Inferior parietal cortex (tissue), 1 donor: ENCODE results near the gene CFAP299.

Source experiments
- DNase-seq: peaks from one replicate; pipeline ENCODE4 v3.0.0-alpha.2; 2016; ENCODE audit errors: extremely low spot score

CFAP299 gene

DNA sequence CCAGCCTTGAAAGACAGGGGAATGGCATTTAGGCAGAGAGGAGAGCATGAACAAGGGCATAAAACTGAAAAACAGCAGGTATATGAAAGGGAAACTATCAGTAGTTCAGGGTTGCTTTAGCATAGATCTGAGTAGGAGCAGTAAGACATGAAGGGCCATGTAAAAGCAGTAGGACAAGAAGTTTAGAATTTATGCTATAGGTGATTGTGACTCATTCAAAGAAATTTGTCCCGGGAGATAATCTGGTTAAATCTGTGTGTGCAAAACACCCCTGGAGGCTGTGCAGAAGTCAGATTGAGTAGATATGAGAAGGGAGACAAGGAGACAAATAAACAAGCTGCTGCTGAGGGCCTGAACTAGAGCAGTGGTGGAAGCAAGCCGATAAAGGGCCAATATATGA is 585.9 kb downstream of the CFAP299 start:
- no peak for DNase-seq

GRCh38 chr4:80922941-80923340 is 587.4 kb downstream of the CFAP299 start:
- no peak for DNase-seq

- no peak for DNase-seq
These were observed 589.8 kb downstream of the CFAP299 start for GRCh38 chr4:80925293-80925692.

- DNase-seq, result no peak
These were observed 590.9 kb downstream of the CFAP299 start for GRCh38 chr4:80926446-80926845.

DNA sequence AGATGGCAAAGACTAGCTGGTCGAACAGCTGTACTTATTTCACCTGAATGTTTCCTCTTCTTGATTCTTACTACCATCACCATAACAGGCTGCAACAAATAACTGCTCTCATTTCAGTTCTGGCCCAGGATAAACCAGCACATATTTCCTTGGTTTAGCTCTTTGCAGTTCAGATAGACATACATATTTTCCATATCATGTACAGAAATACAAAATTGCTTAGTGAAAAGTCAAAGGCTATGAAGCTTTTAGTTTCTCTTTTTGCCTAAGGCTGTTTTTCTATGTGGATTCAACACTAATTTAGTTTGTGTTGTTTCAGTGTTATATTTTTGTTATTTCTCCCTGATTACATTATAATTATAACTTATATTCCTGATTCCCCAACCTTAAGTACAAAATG is 591.4 kb downstream of the CFAP299 start:
- DNase-seq, result no peak

DNA sequence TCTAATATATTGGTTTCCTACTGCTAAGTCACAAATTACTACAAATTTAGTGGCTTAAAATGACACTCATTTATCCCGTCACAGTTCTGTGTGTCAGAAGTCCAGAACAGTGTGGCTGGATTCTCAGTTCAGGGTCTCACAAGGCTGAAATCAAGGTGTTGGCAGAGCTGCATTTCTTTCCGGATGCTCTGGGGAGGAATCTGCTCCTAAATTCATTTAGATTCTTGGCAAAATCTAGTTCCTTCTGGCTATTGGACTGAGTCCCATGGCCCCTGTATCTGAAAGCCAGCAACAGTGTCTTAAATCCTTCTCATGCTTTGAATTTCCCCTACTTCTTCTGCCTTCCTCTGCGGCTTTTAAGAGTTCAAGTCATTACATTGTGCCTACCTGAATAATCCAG is 591.9 kb downstream of the CFAP299 start:
- no peak for DNase-seq

GRCh38 chr4:80931631-80932081 is 596.1 kb downstream of the CFAP299 start:
- DNase-seq, result no peak

DNA sequence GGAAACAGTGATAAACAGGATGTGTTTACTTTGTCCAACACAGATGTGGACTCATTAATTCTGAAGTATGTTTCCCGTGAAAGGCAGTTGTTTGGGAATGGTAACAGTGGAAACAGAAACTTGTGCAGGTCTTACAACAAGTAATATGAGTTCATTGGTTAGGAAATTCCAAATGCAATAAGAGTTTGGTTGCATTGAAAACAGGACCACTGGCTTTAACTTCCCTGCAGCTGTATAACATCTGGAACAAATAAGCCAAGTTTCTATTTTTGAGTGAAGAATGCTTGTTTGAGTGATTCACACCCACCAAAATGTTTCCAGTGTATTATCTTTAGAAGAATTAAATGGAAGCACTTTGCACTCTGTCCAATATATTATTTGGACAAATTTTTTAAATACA is 612.6 kb downstream of the CFAP299 start:
- no peak for DNase-seq

- no peak for DNase-seq
These were observed 613.5 kb downstream of the CFAP299 start for GRCh38 chr4:80948995-80949394.

GRCh38 chr4:80956421-80956820 is 620.9 kb downstream of the CFAP299 start:
- DNase-seq, result no peak

DNA sequence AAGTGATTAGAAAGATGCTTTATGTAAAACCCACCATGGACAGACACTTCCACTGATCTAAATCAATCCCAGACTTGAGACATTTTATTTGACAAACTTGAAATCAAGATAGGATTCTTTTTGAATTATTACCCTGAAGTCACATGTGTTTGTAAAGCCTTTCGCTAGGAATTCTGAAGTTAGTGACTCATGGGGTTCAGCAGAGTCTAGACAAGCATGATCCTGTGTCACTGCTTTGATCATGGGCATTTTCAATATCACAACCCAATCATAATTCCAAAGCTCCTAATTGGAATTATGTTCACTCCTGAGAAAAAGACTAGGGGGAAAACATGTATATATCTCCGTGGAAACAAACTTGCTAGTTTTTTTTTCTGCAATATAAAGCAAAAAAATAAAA is 627.5 kb downstream of the CFAP299 start:
- DNase-seq, result no peak

GRCh38 chr4:80967346-80967745 is 631.8 kb downstream of the CFAP299 start:
- no peak for DNase-seq

GRCh38 chr4:80980239-80980638 is 644.7 kb downstream of the CFAP299 start:
- no peak for DNase-seq

DNA sequence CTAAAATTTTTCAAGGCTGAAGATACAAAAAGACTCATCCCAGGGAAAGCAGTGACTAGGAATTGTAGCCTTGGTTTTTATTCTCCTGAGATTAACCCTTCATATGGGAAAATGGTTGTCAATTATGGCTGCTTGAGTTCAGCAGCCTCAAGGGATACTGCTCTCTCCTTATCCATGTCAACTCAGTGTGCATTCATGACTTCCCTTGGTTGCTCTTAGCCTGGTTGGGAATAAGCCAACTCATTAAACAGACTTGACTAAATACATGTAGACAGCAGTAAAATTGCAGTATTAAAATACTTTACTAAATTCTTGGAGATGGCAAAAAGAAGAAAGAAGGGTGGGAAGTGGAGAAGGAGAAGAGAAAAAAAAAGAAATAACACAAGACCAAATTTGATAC is 650.5 kb downstream of the CFAP299 start:
- no peak for DNase-seq

GRCh38 chr4:80989921-80990544 is 654.5 kb downstream of the CFAP299 start:
- peak; percentile 79 for DNase-seq

- DNase-seq, result no peak
These were observed 655.3 kb downstream of the CFAP299 start for GRCh38 chr4:80990851-80991250.

- DNase-seq, result no peak
These were observed 664.4 kb downstream of the CFAP299 start for GRCh38 chr4:80999943-81000342.

DNA sequence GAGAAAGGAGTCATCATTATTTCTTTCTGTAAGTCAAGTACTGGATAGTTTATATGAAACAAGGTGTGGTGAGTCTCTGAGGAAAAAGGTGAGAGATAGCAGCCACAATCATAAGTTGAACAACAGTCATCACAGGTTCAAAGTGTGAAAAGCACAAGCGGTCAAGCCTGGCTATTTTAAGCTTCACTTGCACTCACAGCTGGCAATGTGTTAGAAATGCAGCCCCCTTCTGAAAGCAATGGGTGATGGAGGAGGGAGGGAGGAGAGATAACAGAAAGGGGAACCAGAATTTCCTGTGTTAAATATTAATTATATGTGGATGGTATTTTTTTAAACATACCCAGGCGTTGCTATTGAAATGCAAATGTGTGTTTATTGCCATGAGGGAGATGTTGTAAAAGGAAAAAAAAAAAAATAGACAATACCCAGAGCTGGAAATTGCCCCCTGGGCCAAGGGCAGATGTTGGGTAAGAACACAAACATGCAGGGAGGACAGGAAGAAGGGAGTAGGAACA is 668.1 kb downstream of the CFAP299 start:
- DNase-seq, result no peak

- no peak for DNase-seq
These were observed 671.9 kb downstream of the CFAP299 start for GRCh38 chr4:81007417-81007816.
